Astrocyte (in vitro differentiated cells and primary cell): ENCODE measurements around the gene PRKG1. TPM values are rescaled to one million over a fixed set of nuclear protein-coding genes. Genes with fewer than 3 reads are reported as not detected.

Experiments used
- DNase-seq: peaks from one replicate; pipeline ENCODE4 v3.0.0-alpha.2; 2010; ENCODE audit warnings: low read depth
- FAIRE-seq: peaks from 2 replicates; lab custom pipeline; 2011; peaks lifted over from hg19 to GRCh38; lab: Jason Lieb, UNC
- H2AFZ ChIP-seq: 2 replicates; pipeline ENCODE4 v1.6.0; 2012; ENCODE audit warnings: low read depth, low read length, inconsistent platforms
- H3K27ac ChIP-seq: 2 replicates; pipeline ENCODE4 v1.5.1; 2011; ENCODE audit warnings: low read depth, low read length, inconsistent platforms
- H3K27me3 ChIP-seq: 2 replicates; pipeline ENCODE4 v1.6.0; 2011; ENCODE audit warnings: low read length, inconsistent platforms; ENCODE audit not compliant: insufficient read depth
- H3K36me3 ChIP-seq: 2 replicates; pipeline ENCODE4 v1.5.1; 2011; ENCODE audit warnings: low read length, inconsistent platforms; ENCODE audit not compliant: insufficient read depth
- H3K4me1 ChIP-seq: 2 replicates; pipeline ENCODE4 v1.5.1; 2011; ENCODE audit warnings: low read length, inconsistent platforms; ENCODE audit not compliant: insufficient read depth
- H3K4me2 ChIP-seq: 2 replicates; pipeline ENCODE4 v1.6.0; 2012; ENCODE audit warnings: low read length, inconsistent platforms
- H3K4me3 ChIP-seq: 2 replicates; pipeline ENCODE4 v1.5.1; 2011; ENCODE audit warnings: low read depth, mild to moderate bottlenecking, low read length, inconsistent platforms; ENCODE audit not compliant: insufficient read depth
- H3K79me2 ChIP-seq: 2 replicates; pipeline ENCODE4 v1.6.0; 2012; ENCODE audit warnings: mild to moderate bottlenecking, low read length, inconsistent platforms; ENCODE audit not compliant: insufficient read depth
- H3K9ac ChIP-seq: 2 replicates; pipeline ENCODE4 v1.6.0; 2012; ENCODE audit warnings: mild to moderate bottlenecking, low read length, inconsistent platforms
- H3K9me3 ChIP-seq: 2 replicates; pipeline ENCODE4 v1.5.1; 2012; ENCODE audit warnings: low read depth, mild to moderate bottlenecking, low read length, inconsistent platforms; ENCODE audit not compliant: insufficient read depth
- H4K20me1 ChIP-seq: 2 replicates; pipeline ENCODE4 v1.6.0; 2012; ENCODE audit warnings: low read length, inconsistent platforms; ENCODE audit not compliant: insufficient read depth
- H3K27ac Mint-ChIP-seq: one replicate; pipeline ENCODE4 v1.8.0; 2021; ENCODE audit warnings: mild to moderate bottlenecking, mixed read lengths; ENCODE audit not compliant: unreplicated experiment
- H3K27me3 Mint-ChIP-seq: one replicate; pipeline ENCODE4 v1.8.0; 2021; ENCODE audit warnings: low read depth, mixed read lengths; ENCODE audit not compliant: unreplicated experiment
- H3K36me3 Mint-ChIP-seq: one replicate; pipeline ENCODE4 v1.8.0; 2021; ENCODE audit warnings: low read depth, mixed read lengths; ENCODE audit not compliant: unreplicated experiment
- H3K4me1 Mint-ChIP-seq: one replicate; pipeline ENCODE4 v1.8.0; 2021; ENCODE audit warnings: low read depth, mixed read lengths; ENCODE audit not compliant: unreplicated experiment
- H3K4me3 Mint-ChIP-seq: one replicate; pipeline ENCODE4 v1.8.0; 2021; ENCODE audit warnings: mild to moderate bottlenecking, moderate library complexity, mixed read lengths; ENCODE audit not compliant: unreplicated experiment
- H3K9me3 Mint-ChIP-seq: one replicate; pipeline ENCODE4 v1.8.0; 2021; ENCODE audit warnings: mild to moderate bottlenecking, mixed read lengths; ENCODE audit not compliant: unreplicated experiment
- CTCF ChIP-seq: IDR thresholded peaks from 2 replicates; pipeline ENCODE4 v1.5.1; 2011; ENCODE audit warnings: low read depth, mild to moderate bottlenecking, inconsistent platforms, low read length, moderate library complexity; ENCODE audit not compliant: insufficient read depth
- EZH2 ChIP-seq: IDR thresholded peaks from 2 replicates; pipeline ENCODE4 v1.6.1; 2012; ENCODE audit warnings: mild to moderate bottlenecking, low read length, inconsistent platforms; ENCODE audit not compliant: insufficient read depth
- total RNA-seq: library from RNA; stranded (reverse); gene quantifications from 2 replicates; pipeline ENCODE4 v1.2.1, GENCODE V29; 2021

The PRKG1 gene
- total RNA-seq, 1 donor from 2014 or later = 3.1 TPM

DNA sequence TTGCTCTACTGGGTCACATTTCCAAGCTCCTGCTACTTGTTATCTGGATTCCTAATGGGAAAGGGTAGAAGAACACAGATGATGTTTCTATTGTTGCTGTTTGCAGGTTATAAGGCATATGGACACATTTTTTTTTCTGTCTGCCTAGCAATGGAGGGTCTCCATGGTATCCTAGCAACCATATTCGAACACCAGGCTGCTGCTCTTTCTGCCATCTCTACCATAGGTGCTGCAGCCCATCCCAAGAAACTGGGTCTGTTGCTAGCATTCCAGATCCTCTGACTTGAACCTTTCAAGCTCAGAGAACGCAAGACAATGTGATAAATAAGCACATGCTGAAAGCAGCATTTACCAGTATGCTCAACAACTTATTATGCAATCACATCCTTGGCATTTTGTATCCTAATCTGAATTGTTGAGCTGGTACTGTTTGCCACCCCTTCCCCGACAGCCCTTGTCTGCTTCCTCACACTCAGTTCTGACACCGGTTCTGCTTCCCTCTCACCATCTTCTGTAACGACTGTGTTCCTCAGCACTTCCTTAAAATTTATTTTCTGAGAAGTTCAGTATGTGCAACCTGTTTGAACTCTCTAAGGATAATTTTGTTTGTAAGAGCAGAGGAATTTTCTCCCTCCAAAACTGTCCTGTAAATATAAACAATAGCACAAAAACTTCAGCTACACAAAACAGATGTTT is 6.2 kb downstream of the PRKG1 start:
- Mint-ChIP-seq H3K9me3 (no peaks in the 10 kb centered on the region), H3K27me3 (peaks cover 10% of the 10 kb centered on the region), H3K4me3 (no peak overlapping the region), H3K36me3 (no peaks in the 10 kb centered on the region), H3K27ac (no peak overlapping the region), H3K4me1 (peaks cover 15% of the 10 kb centered on the region)
- Histone ChIP-seq H3K4me2 (no peak overlapping the region), H3K27ac (no peak overlapping the region), H3K27me3 (no peaks in the 10 kb centered on the region), H3K9me3 (no peaks in the 10 kb centered on the region), H3K79me2 (no peaks in the 10 kb centered on the region), H4K20me1 (no peaks in the 10 kb centered on the region), H3K9ac (no peak overlapping the region), H3K4me1 (no peaks in the 10 kb centered on the region), H3K36me3 (no peaks in the 10 kb centered on the region), H2AFZ (no peak overlapping the region), H3K4me3 (no peak overlapping the region)
- DNase-seq (no peak), FAIRE-seq (no peak)
- TF ChIP-seq EZH2 (no peak), CTCF (no peak)

DNA sequence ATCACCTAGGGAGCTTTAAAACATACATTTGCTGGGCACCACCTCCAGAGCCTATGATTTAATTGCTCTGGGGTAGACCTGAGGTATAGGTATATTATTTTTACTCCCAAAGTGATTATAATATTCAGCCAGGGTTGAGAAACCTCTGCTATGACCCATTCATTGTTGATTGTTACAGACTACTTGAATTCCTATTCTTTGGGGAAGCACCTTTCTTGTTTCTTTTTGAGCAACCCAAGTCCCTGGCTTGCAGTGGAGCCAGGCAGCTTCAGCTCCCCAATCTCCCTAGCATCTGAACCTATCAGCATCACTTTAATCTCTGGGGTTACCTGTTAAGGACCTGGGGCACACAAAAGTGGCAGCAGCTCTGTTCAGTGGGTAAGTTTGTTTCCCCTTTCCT is 8.6 kb downstream of the PRKG1 start:
- Histone ChIP-seq H3K36me3 (no peaks in the 10 kb centered on the region), H4K20me1 (no peaks in the 10 kb centered on the region), H3K9me3 (no peaks in the 10 kb centered on the region), H3K27ac (no peak overlapping the region), H3K9ac (no peak overlapping the region), H2AFZ (no peak overlapping the region), H3K4me1 (no peaks in the 10 kb centered on the region), H3K79me2 (no peaks in the 10 kb centered on the region), H3K4me2 (no peak overlapping the region), H3K27me3 (no peaks in the 10 kb centered on the region), H3K4me3 (no peak overlapping the region)
- peaks cover 15% of the 10 kb centered on the region for H3K4me1 Mint-ChIP-seq
- H3K36me3 Mint-ChIP-seq = no peaks in the 10 kb centered on the region
- no peaks in the 10 kb centered on the region for H3K27me3 Mint-ChIP-seq
- H3K9me3 Mint-ChIP-seq = no peaks in the 10 kb centered on the region
- no peak overlapping the region for H3K4me3 Mint-ChIP-seq
- no peak for TF ChIP-seq EZH2
- no peak for TF ChIP-seq CTCF
- DNase-seq (no peak), FAIRE-seq (no peak)
- no peak overlapping the region for H3K27ac Mint-ChIP-seq

GRCh38 chr10:51083356-51083853 is 9.1 kb downstream of the PRKG1 start:
- H3K79me2 ChIP-seq = no peaks in the 10 kb centered on the region
- no peak overlapping the region for H3K4me3 ChIP-seq
- no peaks in the 10 kb centered on the region for H3K9me3 ChIP-seq
- no peak overlapping the region for H2AFZ ChIP-seq
- H3K27ac ChIP-seq = no peak overlapping the region
- Mint-ChIP-seq H3K36me3 (no peaks in the 10 kb centered on the region), H3K27me3 (no peaks in the 10 kb centered on the region), H3K27ac (no peak overlapping the region), H3K9me3 (no peaks in the 10 kb centered on the region), H3K4me3 (no peak overlapping the region), H3K4me1 (peaks cover 15% of the 10 kb centered on the region)
- H3K27me3 ChIP-seq = no peaks in the 10 kb centered on the region
- no peak overlapping the region for H3K9ac ChIP-seq
- H3K36me3 ChIP-seq = no peaks in the 10 kb centered on the region
- DNase-seq = no peak
- no peak for FAIRE-seq
- TF ChIP-seq CTCF = no peak
- no peak for TF ChIP-seq EZH2
- H4K20me1 ChIP-seq = no peaks in the 10 kb centered on the region
- H3K4me2 ChIP-seq = peak overlapping the region; percentile 22
- H3K4me1 ChIP-seq = no peaks in the 10 kb centered on the region
